Activated T-cell treated with anti-CD3 and anti-CD28 coated beads for 24 hours (primary cell): ENCODE data around the gene ATG10.
"Not testable (repeated sequence)": the region's sequence is repeated elsewhere in the genome, so short reads cannot be mapped to it uniquely, and the experiment has no call there.

ENCODE experiments used
- DNase-seq: peaks from one replicate; pipeline ENCODE4 v3.0.0-alpha.2; 2020; ENCODE audit warnings: low read depth

The ATG10 gene

DNA sequence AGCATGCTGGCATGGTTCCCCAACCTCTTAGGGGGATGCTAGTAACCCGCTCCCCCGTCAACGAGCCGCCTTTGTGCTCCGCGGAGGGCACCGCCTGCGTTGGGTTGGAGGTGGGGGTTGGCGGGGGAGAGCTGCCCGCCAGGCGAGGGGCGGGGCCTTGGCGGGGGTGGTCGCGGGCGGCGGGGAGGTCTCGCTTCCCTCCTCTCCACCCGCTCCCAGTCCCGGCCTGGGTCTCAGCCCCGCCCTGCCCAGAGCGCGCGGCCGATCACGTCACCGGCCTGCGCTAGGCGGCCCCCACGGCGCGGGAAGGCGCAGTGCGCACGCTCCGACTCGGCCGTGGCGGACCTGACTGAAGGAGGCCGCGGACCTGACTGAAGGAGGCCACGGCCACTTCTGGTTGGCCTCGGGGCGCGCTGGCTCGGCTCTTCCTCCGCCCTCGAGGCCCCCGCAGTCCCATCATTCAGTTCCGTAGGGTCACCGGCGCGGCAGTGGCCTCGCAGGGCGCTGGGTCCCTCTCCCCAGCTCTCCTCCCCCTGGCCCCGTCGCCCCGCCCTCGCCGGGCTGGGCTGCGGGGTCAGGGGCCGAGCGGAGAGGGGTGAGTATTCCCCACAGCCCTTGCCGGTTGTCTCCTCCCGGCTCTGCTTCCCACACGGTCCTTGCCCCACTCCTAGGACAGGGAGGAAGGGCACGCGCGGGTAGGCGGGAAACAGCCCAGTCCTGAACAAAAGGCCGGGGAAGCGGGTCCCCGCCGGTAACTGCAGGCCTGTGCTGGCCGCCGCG is at the start of gene ATG10:
Gene ATG10, plus strand, starts transcription at position 312 of the 780 bp plus-strand sequence. CDS start 15,548 bp downstream, outside the sequence.
- peak; percentile 86 for DNase-seq

DNA sequence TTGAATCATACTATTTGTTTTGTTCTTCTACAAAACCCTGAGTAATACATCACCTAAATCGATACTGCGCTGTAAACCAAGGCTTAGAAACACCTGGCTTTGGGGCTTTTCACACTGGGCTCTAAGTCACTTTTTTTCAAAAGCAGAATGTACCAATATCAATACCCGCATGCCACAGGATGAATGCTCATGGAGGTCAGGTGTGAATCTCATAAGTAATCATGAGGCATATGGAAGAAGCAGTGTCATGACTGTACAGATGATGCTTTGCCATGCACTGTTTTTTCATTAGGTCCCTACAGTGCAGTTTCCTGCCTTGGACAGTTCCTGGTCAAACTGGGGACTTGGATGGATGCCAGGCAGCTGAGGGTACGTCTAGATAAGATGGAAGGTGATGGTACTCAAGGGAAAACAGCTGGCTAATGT is 49.0 kb upstream of the ATG10 start:
- no peak for DNase-seq

DNA sequence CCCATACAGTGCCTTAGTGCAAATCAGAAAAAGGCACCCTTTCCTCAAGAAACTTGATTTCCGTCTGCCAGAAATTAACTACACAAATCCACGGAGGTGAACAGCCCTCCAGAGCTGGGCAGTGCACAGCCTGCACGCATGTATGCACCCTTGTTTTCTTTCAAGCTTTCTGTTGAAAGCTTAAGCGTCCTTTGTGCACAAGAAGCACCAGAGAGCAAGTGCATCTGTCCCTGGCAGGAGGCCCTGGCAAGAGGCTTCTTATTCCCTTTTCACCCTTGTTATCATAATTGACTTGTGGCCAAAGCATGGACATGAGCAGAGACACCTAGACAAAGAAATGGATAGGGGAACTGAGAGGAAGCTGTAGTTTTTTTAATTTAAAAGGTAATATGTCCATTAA is 47.4 kb upstream of the ATG10 start:
- no peak for DNase-seq

DNA sequence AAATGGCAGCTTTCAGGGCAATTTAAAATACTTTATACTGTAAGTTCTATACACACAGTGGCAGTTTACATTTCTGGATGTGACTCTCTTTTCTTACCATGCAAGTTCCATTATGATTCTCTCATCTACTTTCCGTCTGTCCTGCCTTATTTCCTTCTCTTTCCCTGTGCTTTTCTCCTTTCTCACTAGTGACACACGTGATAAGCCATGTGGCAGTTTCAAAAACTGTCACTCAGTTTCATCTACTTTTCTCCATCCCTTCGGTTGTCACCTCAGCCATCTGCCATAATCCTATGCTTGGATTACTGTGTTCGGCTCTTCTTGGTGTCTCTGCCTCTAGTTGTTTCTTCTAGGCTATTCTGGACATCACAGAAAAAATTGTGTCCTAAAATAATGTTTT is 46.8 kb upstream of the ATG10 start:
- DNase-seq = no peak

DNA sequence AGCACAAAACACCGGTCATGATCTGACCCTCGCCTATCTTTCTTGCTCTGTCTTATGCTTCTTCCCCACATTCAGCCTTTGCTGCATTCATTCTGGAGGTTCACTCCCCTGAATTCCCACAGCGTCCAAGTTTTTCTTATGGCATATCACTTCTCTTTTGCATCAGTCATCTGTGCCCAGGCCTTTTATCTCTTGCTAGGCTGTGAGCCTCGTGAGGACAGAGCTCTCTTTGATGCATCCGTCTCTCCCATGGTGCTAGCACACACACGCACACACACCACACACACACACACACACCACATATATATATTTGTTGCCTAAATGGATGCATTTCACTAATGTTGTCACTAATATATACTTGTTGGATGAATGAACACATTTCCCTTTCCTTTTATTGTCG is 45.8 kb upstream of the ATG10 start:
- DNase-seq = no peak

DNA sequence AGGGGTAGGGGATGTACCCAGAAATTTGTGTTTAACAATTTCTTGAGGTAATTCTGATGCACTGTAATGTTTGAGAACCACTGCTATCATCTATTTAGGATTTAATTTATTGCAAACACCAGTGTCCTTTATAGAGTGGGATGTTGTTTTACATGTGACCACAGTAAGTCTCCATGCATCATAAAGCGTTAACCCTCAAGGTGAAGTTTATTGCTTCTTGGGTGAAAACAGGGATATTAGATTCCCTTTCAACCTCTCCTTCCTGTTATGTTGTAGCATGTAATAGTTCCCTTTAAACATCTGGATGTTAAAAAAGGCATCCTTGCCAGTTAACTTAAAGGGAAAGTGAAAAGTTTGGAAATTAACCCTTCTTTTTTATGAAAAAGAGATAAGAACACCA is 35.8 kb upstream of the ATG10 start:
- no peak for DNase-seq

DNA sequence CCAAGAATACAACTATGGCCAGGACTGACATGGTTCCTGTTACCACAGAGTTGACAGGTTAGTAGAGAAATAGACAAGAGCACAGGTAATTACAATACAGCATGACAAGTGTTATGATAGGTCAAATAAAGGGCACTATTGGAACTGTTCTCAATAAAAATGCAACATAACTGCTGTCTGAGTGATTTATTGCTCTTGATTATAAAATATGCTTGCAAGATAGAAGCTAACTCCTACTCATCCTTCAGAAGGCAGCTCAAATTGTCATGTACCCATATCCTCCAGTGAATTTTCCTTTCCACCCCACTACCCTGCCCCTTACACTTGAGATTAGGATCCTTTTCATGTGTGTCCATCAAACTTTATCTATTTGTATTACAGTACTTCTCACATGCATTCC is 35.1 kb upstream of the ATG10 start:
- no peak for DNase-seq

DNA sequence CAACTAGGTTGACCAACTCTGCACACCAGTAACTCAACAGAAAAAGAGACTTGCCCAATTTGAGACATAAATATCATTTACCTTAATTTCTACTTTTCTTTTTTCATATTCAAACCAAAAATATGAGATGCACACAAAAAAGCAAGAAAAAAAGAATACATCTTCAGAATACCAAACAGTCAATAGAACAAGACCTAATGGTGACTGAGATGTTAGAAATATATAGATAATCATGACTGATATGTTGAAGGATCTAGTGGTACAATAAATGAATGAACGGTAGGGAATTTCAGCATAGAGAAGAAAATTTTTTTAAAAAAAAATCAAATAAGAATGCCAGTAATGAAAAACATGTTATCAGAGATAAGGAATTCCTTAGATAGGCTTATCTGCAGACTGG is 29.1 kb upstream of the ATG10 start:
- DNase-seq = no peak

DNA sequence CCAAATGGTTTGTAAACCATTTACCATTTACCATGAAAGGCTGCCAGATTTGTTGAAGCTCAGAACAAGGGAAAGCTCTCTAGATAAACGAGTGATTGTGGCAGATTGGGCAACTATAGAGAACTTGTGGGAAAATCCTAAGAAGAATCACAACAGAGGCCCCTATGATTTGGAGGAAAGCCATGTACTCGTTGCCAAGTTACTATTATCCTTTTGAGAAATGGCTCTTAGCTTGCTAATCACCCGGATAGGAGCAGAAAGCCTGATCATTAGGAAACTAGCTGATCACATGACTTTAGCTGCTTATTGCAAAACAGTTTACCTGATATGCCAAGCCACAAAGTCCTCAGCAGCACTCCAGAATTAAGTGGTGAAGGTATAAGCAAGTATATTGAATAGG is 23.5 kb upstream of the ATG10 start:
- no peak for DNase-seq

DNA sequence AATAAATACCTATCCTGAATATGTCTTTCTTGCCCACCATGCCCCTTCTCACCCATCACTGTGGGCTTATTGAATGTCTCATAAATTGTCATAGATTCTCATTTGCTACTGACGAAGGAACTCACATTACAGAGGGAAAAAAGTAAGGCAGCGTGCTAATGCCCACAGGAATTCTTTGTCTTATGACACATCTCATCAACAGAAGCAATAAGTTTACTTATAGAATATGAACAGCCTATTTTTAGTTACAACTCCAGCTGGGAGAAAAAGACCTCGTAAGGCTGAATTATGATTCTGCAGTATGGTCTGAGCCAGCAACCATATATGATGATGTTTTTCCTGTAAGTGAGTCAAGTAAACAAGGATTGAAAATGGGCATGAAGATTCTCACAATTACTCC is 22.4 kb upstream of the ATG10 start:
- no peak for DNase-seq

DNA sequence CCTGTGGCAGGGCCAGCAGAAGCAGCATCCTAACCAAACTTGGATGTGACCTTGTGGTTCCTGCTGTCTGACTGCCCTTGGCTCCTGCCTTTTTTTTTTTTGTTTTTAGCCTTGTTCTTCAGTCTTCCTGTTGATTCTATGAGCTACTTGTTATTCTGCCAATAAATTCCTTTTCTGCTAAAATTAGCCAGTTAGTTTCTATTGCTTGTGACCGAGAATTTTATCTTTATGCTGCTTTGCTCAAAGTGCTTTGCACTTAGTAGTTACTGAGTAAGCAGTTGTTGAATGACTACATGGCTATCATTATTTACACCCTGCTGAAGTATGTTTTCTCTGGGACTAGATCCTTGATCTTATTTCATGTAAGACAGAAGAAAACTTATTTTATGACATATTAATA is 20.8 kb upstream of the ATG10 start:
- DNase-seq = no peak

DNA sequence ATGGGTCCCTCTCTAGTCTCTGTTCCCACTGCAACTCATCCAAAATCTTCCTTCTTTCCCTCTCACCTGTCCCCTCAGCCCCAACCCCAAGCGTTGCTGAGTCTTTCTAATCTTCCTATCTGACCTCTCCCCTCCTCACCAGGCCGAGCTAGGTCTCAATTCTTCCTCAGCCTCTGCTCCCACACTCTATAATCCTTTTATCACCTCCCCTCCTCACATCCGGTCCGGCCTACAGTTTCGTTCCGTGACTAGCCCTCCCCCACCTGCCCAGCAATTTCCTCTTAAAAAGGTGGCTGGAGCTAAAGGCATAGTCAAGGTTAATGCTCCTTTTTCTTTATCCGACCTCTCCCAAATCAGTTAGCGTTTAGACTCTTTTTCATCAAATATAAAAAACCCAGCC is 17.0 kb upstream of the ATG10 start:
- not testable (repeated sequence) for DNase-seq

DNA sequence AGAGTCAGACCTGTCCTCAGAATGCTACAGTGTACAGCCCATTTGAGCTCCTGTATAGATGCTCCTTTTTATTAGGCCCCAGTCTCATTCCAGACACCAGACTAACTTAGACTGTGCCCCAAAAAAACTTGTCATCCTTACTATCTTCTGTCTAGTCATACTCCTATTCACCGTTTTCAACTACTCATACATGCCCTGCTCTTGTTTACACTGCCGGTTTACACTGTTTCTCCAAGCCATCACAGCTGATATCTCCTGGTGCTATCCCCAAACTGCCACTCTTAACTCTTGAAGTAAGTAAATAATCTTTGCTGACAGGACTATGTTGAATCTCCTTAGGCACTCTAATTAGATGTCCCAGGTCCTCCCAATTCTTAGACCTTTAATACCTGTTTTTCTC is 13.7 kb upstream of the ATG10 start:
- not testable (repeated sequence) for DNase-seq

DNA sequence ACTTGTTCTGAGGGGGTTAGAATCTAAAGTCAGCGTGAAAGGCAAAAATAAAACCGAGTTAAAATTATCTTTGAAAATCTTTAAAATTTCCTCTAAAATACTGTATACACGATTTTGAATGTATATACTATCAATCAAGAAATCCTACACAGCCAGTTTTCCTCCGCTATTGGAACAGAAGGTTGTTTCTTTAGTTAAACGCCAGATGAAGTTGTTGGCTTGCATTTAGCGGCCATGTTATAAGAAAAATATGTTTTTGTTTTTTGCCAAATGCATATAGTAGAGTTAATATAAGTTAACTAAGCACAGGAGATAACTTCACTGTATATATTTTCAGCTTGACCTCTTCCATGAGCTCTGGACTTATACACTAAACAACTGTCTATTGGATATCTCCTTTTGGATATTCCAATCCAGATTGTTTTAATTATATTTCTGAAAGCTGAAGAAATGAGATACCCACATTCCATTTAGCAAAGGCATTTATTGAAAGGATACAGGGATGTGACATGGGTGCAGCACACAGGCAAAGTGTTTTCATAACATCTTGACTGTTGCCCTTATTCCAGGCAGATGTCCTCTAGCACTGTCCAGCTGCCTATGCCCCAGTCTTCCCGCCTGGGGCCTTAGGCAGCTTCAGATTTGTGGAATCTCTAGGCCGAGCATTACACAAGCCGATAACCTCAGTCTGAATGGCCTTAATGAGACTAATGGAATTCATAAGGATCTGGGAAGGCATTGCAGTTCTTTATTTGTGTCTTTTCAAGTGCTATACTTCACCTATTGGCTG is 10.0 kb upstream of the ATG10 start:
- no peak for DNase-seq

DNA sequence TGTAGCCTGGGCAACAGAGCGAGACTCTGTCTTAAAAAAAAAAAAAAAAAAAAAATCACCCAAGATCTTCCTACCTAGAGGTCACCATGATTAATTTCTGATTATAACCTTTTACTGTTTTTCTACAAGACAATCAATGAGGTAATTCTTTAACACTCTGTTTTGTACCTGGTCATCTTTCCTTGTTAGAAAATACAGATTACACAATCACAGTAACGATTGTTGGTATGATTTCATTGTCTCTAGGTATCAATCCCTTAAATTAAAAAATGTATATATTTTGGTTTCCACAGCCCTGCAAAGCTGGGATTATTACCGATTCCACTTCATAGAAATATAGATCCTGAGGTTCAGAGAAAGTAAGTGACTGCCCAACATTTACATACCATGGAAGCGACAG is 8.3 kb upstream of the ATG10 start:
- no peak for DNase-seq

DNA sequence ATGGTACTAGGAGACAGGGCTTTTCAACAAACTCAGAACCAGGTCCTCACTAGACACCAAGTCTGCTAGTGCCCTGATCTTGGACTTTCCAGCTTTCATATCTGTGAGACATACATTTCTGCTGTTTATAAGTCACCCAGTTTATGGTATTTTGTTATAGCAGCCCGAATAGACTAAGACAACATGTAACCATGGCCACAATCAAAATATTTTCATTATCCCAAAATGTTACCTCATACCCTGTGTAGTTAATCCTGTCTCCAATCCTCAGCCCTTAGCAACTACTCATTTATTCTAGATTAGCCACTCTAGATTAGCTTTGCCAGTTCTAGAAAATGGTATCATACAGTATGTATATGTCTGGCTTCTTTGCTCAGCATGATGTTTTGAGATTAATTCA is 6.3 kb upstream of the ATG10 start:
- DNase-seq = no peak

DNA sequence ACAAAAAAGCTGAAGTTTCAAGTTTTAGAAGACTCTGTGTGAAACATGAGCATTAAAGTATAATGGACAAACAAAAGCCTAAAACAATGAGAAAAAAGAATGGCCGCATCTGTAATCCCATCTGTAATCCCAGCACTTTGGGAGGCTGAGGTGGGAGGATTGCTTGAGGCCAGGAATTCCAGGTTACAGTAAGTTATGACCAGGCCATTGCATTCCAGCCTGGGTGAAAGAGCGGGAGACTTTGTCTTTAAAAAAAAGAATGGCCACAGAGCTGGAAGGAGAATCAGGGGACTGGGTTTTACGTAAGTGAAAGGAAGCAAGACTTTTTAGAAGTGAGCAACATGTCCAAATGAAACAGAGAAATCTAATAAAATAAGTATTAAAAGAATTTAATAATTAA is 2.6 kb upstream of the ATG10 start:
- no peak for DNase-seq

DNA sequence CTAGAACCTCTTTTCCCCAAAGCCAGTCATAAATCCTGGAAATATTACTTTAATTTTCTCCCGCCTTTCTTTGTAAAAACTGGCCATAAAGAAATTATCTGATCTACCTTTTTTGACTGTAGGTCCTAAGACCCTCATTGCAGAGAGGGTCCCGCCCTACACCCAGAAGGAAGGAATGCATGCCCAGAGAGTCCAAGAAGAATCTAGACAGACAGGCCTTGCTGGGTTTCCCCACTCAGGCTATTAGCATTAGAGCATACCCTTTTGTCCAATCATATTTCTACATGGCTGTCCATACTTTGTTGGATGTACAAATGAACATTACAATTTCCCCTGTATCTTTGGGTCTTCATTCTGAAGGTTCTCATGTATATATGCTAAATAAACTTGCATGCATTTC is 1.9 kb upstream of the ATG10 start:
- no peak for DNase-seq

DNA sequence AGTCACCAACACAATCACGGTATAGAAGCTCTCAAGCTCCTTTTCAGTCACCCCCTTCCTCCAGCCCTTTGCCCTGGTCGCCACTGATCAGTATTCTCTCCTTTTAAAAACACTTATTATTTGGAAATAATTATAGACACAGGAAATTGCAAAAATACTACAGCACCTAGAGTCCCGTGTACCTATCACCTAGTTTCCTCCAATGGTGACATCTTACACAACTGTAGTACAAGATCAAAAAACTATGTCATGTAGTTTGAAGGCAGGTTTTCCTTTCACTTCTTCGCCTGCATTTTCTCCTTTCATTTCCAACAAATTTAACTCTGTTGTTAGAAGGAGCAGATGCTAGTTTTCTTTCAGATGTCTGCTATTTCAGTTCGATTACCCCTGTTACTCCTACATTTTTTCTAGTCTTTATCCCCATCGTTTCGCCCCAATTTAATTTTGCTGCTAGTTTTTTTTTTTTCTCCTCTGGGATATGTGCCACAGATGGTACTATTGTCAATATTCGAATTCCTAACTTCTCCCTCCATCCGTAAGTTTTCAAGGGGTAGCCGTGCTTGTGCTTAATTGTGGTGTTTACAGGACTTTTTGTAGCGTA is 612 bp upstream of the ATG10 start:
- no peak for DNase-seq

DNA sequence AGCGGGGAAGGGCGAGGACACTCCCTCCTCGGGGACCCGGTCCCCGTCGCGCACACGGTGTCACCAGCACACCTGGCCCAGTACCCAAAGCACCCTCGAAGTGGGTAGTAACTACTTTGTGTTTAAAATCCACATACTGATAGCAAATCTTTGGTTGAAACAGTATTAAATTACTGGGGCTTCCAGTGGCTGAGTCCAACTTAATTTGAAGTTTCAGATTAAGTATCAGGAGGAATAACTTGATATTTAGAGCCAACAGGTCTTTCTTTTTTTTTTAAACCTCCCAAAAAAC is 615 bp downstream of the ATG10 start:
- DNase-seq = no peak

DNA sequence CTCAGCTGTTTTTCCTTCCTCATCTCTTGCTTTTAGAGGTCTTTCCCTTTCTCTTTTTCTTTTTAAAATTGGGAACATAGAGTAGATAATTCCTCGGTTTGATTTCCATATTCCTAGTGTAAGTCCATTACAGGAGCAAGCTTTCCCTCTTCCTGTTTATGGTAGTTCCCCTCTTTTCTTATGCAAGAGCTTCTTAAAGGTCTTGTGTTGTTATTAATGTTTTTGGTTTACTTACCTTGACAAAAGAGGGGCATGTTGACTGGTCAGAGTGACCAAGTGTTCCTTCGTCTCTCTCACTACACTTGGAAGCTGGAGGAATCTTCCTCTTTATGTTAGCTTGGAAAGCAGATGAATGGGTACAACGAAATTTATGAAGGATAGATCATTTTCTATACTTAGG is 8.3 kb downstream of the ATG10 start:
- no peak for DNase-seq

DNA sequence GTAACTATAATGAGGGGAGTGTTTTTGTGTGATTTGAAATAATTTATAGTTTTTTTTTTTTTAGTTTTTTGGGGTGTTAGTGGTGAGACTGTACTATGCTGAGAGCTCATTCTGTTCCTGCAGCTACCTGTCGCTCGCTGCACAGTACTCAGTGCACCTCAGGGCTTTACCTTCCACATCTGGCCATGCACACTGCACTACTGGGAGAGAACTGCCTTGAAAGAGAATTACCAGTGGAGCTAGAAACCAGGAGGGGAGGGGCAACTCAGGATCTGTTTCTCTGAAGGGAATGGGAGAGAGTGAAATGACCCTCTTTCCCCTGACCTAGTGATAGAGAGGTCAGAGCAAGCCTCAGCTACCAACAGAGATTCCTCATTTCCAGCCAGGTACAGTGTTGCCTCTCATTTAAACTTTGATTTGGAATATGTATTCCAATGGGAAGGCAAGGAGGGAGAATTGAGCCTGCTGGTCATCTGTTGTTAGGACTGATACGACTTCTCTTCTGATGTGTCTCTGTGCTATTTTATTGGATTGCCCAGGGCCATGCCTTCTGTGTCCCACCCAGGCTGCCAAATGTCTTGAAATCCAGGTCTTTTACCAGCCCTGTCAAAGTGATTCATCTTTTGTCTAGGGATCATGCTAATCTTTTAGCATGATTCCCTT is 8.9 kb downstream of the ATG10 start:
- DNase-seq = no peak

DNA sequence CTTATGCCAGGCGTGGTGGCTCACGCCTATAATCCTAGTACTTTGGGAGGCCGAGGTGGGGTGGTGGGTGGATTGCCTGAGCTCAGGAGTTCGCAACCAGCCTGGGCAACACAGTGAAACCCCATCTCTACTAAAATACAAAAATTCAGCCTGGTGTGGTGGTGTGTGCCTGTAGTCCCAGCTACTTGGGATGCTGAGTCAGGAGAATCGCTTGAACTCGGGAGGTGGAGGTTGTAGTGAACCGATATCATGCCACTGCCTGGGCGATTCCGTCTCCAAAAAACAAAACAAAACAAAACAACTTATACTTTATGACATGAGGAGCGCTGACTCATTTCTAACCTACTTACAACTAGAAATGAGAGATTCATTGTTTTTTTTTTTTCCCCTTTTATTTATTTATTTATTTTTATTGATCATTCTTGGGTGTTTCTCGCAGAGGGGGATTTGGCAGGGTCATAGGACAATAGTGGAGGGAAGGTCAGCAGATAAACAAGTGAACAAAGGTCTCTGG is 10.4 kb downstream of the ATG10 start:
- DNase-seq = not testable (repeated sequence)
